Measurements from ENCODE around the gene PLS3. TPM values are rescaled to one million over a fixed set of nuclear protein-coding genes. Genes with fewer than 3 reads are reported as not detected.

The PLS3 gene
- polyA plus RNA-seq, 1 donor from 2014 or later = 3.8 TPM

Small RNA genes lying within 50 kb of the gene (small RNA-seq; reads per million reads assigned to genes)
- 0 to 0.08 (median 0.03) reads per million in 3 experiments for gene RF00264
